Cardiac muscle cell (in vitro differentiated cells and primary cell): ENCODE measurements around the gene NXT1. TPM values are rescaled to one million over a fixed set of nuclear protein-coding genes. Genes with fewer than 3 reads are reported as not detected.

ENCODE experiments used
- DNase-seq, 2 donors: peaks; one replicate each; pipeline versions ENCODE4 v3.0.0 to v3.0.0-alpha.2; 2010 to 2017; ENCODE audit warnings: low read depth in 1 of 2, low spot score in 1 of 2
- H3K27ac ChIP-seq: fragments of 200-600 bp; sonication (generic); 2 replicates; pipeline ENCODE4 v1.5.1; 2016
- H3K27me3 ChIP-seq: fragments of 200-600 bp; sonication (generic); 2 replicates; pipeline ENCODE4 v1.6.0; 2016; ENCODE audit warnings: control low read depth
- H3K36me3 ChIP-seq: fragments of 200-600 bp; sonication (generic); 2 replicates; pipeline ENCODE4 v1.5.1; 2016; ENCODE audit warnings: control low read depth
- H3K4me1 ChIP-seq: fragments of 200-600 bp; sonication (generic); 2 replicates; pipeline ENCODE4 v1.8.1; 2017; ENCODE audit warnings: low read depth, mild to moderate bottlenecking, mixed run types
- H3K4me3 ChIP-seq: fragments of 200-600 bp; sonication (generic); 2 replicates; pipeline ENCODE4 v1.5.1; 2016; ENCODE audit warnings: mild to moderate bottlenecking
- H3K9me3 ChIP-seq: fragments of 200-600 bp; sonication (generic); 2 replicates; pipeline ENCODE4 v1.5.1; 2017; ENCODE audit warnings: low read depth, mild to moderate bottlenecking, control low read depth
- polyA plus RNA-seq: library from polyadenylated mRNA; unstranded; fragments of >200 nt; fragmentation: Nextera tagmentation; extraction: Ambion mirVana; gene quantifications from 2 replicates; pipeline ENCODE4 v1.2.1, GENCODE V29; 2016
- total RNA-seq: library from RNA; depleted of rRNA; stranded (reverse); fragments of >200 nt; gene quantifications from 2 replicates; pipeline ENCODE4 v1.2.3, GENCODE V29; 2016
- TF ChIP-seq, protein P1 (sequence below): IDR thresholded peaks from 2 replicates; pipeline ENCODE4 v1.5.1; 2012; ENCODE audit warnings: low read depth, mild to moderate bottlenecking, low read length

The NXT1 gene
- total and polyA plus RNA-seq, 2 experiments from 2014 or later, result 27.4 to 29.1 TPM

DNA sequence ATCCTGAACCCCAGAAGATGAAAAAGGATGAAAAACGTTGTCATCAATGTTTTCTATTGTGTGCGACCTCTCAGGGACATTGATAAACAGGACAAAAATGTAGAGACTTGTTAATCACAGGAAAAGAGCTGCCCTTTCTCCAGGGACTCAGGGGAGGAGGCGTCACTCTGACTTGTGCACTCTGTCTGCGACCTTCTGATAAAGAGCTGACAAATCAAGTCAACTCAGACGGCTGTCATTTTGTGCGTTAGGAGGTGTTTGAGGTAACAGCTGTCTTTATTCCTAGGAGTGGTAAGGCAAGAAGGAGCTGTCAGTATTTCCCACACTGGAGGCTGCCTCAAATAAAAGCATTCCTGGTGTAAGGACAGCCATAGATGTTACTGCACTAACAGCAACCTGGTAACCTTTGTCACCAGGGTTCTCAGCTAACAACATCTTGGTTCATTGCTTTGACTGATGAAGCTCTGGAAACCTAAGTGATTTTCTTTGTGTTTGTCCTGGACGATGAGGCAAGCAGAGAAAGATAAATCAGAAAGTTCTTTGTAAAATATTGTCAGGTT is 38.6 kb upstream of the NXT1 start:
- no peaks in the 10 kb centered on the region for H3K27me3 ChIP-seq
- H3K4me1 ChIP-seq, result peaks cover 8% of the 10 kb centered on the region
- TF ChIP-seq, protein P1, sequence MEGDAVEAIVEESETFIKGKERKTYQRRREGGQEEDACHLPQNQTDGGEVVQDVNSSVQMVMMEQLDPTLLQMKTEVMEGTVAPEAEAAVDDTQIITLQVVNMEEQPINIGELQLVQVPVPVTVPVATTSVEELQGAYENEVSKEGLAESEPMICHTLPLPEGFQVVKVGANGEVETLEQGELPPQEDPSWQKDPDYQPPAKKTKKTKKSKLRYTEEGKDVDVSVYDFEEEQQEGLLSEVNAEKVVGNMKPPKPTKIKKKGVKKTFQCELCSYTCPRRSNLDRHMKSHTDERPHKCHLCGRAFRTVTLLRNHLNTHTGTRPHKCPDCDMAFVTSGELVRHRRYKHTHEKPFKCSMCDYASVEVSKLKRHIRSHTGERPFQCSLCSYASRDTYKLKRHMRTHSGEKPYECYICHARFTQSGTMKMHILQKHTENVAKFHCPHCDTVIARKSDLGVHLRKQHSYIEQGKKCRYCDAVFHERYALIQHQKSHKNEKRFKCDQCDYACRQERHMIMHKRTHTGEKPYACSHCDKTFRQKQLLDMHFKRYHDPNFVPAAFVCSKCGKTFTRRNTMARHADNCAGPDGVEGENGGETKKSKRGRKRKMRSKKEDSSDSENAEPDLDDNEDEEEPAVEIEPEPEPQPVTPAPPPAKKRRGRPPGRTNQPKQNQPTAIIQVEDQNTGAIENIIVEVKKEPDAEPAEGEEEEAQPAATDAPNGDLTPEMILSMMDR, result no peak
- no peaks in the 10 kb centered on the region for H3K36me3 ChIP-seq
- DNase-seq, result no peak
- H3K27ac ChIP-seq, result no peak overlapping the region
- no peaks in the 10 kb centered on the region for H3K9me3 ChIP-seq
- H3K4me3 ChIP-seq, result no peak overlapping the region

DNA sequence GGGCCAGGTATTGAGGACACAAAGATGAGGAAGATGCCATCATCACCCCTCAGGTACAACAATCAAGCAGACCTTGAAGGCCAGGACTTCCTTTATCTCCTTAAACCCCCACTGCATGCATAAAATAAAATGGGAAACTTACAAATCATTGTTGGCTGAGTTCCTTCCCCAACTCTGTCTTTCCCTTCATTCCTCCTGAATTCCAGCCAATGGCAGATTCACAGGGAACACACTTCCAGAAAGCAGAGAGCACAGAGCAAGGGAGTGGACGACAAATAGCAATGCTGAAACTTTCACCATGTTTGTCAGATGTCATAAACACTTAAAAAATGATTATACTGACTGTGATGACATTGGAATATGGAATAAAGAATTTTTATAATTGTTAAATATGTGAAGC is 37.3 kb upstream of the NXT1 start:
- Histone ChIP-seq H3K4me3 (no peak overlapping the region), H3K27me3 (no peaks in the 10 kb centered on the region), H3K36me3 (no peaks in the 10 kb centered on the region), H3K27ac (no peak overlapping the region), H3K9me3 (no peaks in the 10 kb centered on the region), H3K4me1 (peaks cover 8% of the 10 kb centered on the region)
- DNase-seq, result no peak
- TF ChIP-seq, protein P1, result no peak

DNA sequence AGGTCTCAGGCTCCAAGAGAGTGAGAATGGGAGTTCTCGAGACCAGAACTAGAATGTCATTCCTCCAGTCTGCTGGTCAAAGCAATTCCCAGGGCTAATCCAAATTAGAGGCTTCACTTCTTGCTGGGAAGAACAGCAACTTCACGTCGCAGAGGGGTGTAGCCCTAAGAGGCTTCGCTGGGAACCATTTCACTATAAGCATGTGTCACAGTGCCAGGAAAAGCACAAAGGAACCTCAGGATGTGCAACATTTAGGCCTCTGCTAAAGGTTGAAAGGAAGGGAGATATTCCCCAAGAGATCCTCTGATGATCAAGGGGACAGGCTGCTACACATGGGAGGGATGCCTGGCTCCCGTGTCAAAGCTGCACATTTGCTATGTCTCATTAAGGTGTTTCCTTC is 35.9 kb upstream of the NXT1 start:
- Histone ChIP-seq H3K9me3 (no peaks in the 10 kb centered on the region), H3K4me1 (peaks cover 8% of the 10 kb centered on the region), H3K27ac (no peak overlapping the region), H3K4me3 (no peak overlapping the region), H3K36me3 (no peaks in the 10 kb centered on the region), H3K27me3 (no peaks in the 10 kb centered on the region)
- TF ChIP-seq, protein P1, result no peak
- no peak for DNase-seq

DNA sequence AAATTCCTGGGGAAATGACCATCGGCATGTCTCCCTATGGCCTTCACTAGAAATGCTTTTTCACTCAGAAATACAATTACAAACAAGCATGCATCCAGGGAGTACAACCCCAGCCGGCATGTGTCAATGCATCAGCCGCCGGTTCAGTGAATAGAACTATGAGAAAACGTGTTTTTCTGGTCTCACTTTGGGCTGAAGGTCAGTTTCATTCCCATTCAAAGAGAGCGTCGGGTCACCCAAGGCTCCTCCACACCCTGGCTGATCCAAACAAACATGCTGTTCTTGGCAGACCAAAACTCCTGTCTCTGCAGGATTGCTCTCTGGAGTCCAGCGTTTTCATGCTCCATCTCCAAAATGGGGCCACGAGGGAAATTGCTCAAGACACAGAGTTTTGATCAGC is 35.5 kb upstream of the NXT1 start:
- H3K4me3 ChIP-seq, result no peak overlapping the region
- TF ChIP-seq, protein P1, result no peak

DNA sequence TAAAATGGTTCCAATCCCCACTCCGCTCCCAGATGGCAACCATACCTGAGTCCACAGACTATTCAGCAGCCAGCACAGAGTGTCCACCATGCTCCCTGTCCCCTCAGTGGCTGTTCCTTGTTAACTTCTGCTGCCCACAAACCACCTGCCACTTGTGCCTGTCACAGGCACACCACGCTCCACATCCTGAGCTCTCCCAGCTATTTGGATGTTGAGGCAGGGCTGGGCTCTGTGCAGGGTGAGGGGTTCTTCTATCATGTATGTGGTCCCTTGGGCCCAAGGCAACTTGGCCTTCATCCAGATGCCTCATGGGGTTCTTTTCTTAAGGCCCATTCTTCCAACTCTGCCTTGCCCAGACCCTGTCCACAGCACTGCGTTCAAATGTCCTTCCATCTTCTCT is 34.0 kb upstream of the NXT1 start:
- Histone ChIP-seq H3K36me3 (no peaks in the 10 kb centered on the region), H3K9me3 (no peaks in the 10 kb centered on the region), H3K27ac (no peak overlapping the region), H3K27me3 (no peaks in the 10 kb centered on the region), H3K4me1 (peaks cover 8% of the 10 kb centered on the region), H3K4me3 (no peak overlapping the region)
- TF ChIP-seq, protein P1, result no peak
- no peak for DNase-seq

More for the DNA sequence above, 35.5 kb upstream of the NXT1 start:
- H3K27me3 ChIP-seq, result no peaks in the 10 kb centered on the region
- no peak overlapping the region for H3K27ac ChIP-seq
- no peaks in the 10 kb centered on the region for H3K9me3 ChIP-seq
- DNase-seq, result no peak
- peaks cover 8% of the 10 kb centered on the region for H3K4me1 ChIP-seq
- no peaks in the 10 kb centered on the region for H3K36me3 ChIP-seq
